Glutamatergic neuron (in vitro differentiated cells): ENCODE results near the gene APBB1. TPM values are rescaled to one million over a fixed set of nuclear protein-coding genes. Genes with fewer than 3 reads are reported as not detected.

Experiments used
- DNase-seq: peaks from one replicate; pipeline ENCODE4 v3.0.0; 2022
- H3K27ac Mint-ChIP-seq: one replicate; pipeline ENCODE4 v1.8.0; 2020; ENCODE audit warnings: mild to moderate bottlenecking, mixed read lengths, inconsistent platforms; ENCODE audit not compliant: unreplicated experiment
- H3K27me3 Mint-ChIP-seq: one replicate; pipeline ENCODE4 v1.8.0; 2020; ENCODE audit warnings: mild to moderate bottlenecking, moderate library complexity, mixed read lengths, inconsistent platforms; ENCODE audit not compliant: unreplicated experiment
- H3K36me3 Mint-ChIP-seq: one replicate; pipeline ENCODE4 v1.8.0; 2020; ENCODE audit warnings: mild to moderate bottlenecking, mixed read lengths, inconsistent platforms; ENCODE audit not compliant: unreplicated experiment
- H3K4me1 Mint-ChIP-seq: one replicate; pipeline ENCODE4 v1.8.0; 2020; ENCODE audit warnings: mild to moderate bottlenecking, low read depth, mixed read lengths, inconsistent platforms; ENCODE audit not compliant: unreplicated experiment
- H3K4me3 Mint-ChIP-seq: one replicate; pipeline ENCODE4 v1.8.0; 2020; ENCODE audit warnings: mild to moderate bottlenecking, mixed read lengths, inconsistent platforms; ENCODE audit not compliant: unreplicated experiment
- H3K9me3 Mint-ChIP-seq: one replicate; pipeline ENCODE4 v1.8.0; 2020; ENCODE audit warnings: mild to moderate bottlenecking, moderate library complexity, mixed read lengths, inconsistent platforms; ENCODE audit not compliant: unreplicated experiment
- CTCF ChIP-seq: fragments of 200-600 bp; sonication (generic); IDR thresholded peaks from one replicate; pipeline ENCODE4 v1.5.0; 2021; ENCODE audit not compliant: partially characterized antibody, unreplicated experiment
- total RNA-seq: library from RNA; stranded (reverse); fragmentation: NEBNext Ultra II Directional; extraction: Animal tissue kit (Norgen Biotek cat#: 25700); gene quantifications from one replicate; pipeline ENCODE4 v1.2.1, GENCODE V29; 2021; ENCODE audit not compliant: unreplicated experiment

Gene APBB1
- total RNA-seq, 1 donor from 2014 or later = 142 TPM

GRCh38 chr11:6400431-6401345 lies 18.2 kb downstream of the APBB1 start:
- H3K27ac Mint-ChIP-seq = no peak overlapping the region
- H3K4me1 Mint-ChIP-seq = peaks cover 9% of the 10 kb centered on the region
- no peak overlapping the region for H3K4me3 Mint-ChIP-seq

GRCh38 chr11:6397636-6398035 lies 21.3 kb downstream of the APBB1 start:
- TF ChIP-seq CTCF = no peak
- peaks cover 6% of the 10 kb centered on the region for H3K27me3 Mint-ChIP-seq
- no peak overlapping the region for H3K4me3 Mint-ChIP-seq
- no peak for DNase-seq
- H3K27ac Mint-ChIP-seq = no peak overlapping the region
- H3K4me1 Mint-ChIP-seq = peaks cover 2% of the 10 kb centered on the region
- H3K36me3 Mint-ChIP-seq = peaks cover 13% of the 10 kb centered on the region
- H3K9me3 Mint-ChIP-seq = peaks cover 1% of the 10 kb centered on the region

More at GRCh38 chr11:6400431-6401345, 18.2 kb downstream of the APBB1 start:
- TF ChIP-seq CTCF = no peak
- Mint-ChIP-seq H3K27me3 (peaks cover 5% of the 10 kb centered on the region), H3K36me3 (peaks cover 13% of the 10 kb centered on the region), H3K9me3 (no peaks in the 10 kb centered on the region)
- DNase-seq = no peak

- peaks cover 13% of the 10 kb centered on the region for H3K36me3 Mint-ChIP-seq
Measured at GRCh38 chr11:6397156-6397555, 21.7 kb downstream of the APBB1 start.

GRCh38 chr11:6395470-6396060 lies 23.3 kb downstream of the APBB1 start:
- no peak for TF ChIP-seq CTCF
- H3K9me3 Mint-ChIP-seq = peaks cover 3% of the 10 kb centered on the region

More at GRCh38 chr11:6397156-6397555, 21.7 kb downstream of the APBB1 start:
- peaks cover 1% of the 10 kb centered on the region for H3K9me3 Mint-ChIP-seq
- no peak overlapping the region for H3K4me3 Mint-ChIP-seq
- no peak overlapping the region for H3K27ac Mint-ChIP-seq
- TF ChIP-seq CTCF = no peak
- no peak for DNase-seq
- H3K4me1 Mint-ChIP-seq = peaks cover 2% of the 10 kb centered on the region
- peaks cover 7% of the 10 kb centered on the region for H3K27me3 Mint-ChIP-seq

More at GRCh38 chr11:6395470-6396060, 23.3 kb downstream of the APBB1 start:
- Mint-ChIP-seq H3K36me3 (peaks cover 13% of the 10 kb centered on the region), H3K4me3 (no peak overlapping the region), H3K4me1 (peaks cover 3% of the 10 kb centered on the region), H3K27me3 (peaks cover 7% of the 10 kb centered on the region), H3K27ac (no peak overlapping the region)
- DNase-seq = no peak
